SK-N-SH (cell line): ENCODE data around the gene PTK6.

Experiments
- CTCF ChIP-seq: fragments of 200-600 bp; sonication (generic); IDR thresholded peaks from 2 replicates; pipeline ENCODE4 v1.6.1; 2017; ENCODE audit warnings: antibody characterized with exemption, mild to moderate bottlenecking, moderate library complexity
- EP300 ChIP-seq, 2 experiments: IDR thresholded peaks; 2 replicates each; pipeline versions ENCODE4 v1.4.0 to v1.6.1; 2012; ENCODE audit warnings: borderline replicate concordance in 1 of 2, low read depth in 1 of 2, low read length in 1 of 2
- RAD21 ChIP-seq: IDR thresholded peaks from 2 replicates; pipeline ENCODE4 v1.6.1; 2012; ENCODE audit warnings: mild to moderate bottlenecking, low read length
- RCOR1 ChIP-seq: fragments of 150-350 bp; IDR thresholded peaks from 2 replicates; pipeline ENCODE4 v1.6.1; 2017; ENCODE audit warnings: antibody characterized with exemption, low read length
- TAF1 ChIP-seq: IDR thresholded peaks from 2 replicates; pipeline ENCODE4 v1.6.1; 2012; ENCODE audit warnings: low read depth, mild to moderate bottlenecking, low read length, moderate library complexity, borderline replicate concordance
- YY1 ChIP-seq: IDR thresholded peaks from 2 replicates; pipeline ENCODE4 v1.4.0; 2012; ENCODE audit warnings: low read depth, mild to moderate bottlenecking

GRCh38 chr20:63491078-63491477 is 46.1 kb downstream of the PTK6 start:
- no peak for TF ChIP-seq YY1
- no peak for TF ChIP-seq RCOR1
- no peak for TF ChIP-seq CTCF
- no peak for TF ChIP-seq RAD21
- no peak for TF ChIP-seq TAF1
- TF ChIP-seq EP300 (IDR thresholded peaks at IDR 0.05; ENCODE audit: borderline replicate concordance in 1 of 2, low read depth in 1 of 2, low read length in 1 of 2), result no peak
